Measurements from ENCODE around the gene AOC1.

AOC1 gene

GRCh38 chr7:150848561-150849115 lies 3.7 kb upstream of the AOC1 start:
- no peak for DNase-seq
- no peak overlapping the region for H3K4me3 ChIP-seq (ENCODE audit: insufficient read depth, low read depth, low read length, poor library complexity, severe bottlenecking)
- no peaks in the 10 kb centered on the region for H3K4me1 ChIP-seq (ENCODE audit: control insufficient read depth, insufficient read depth, low read length, poor library complexity, severe bottlenecking)
- no peaks in the 10 kb centered on the region for H3K9me3 ChIP-seq (ENCODE audit: control insufficient read depth, low read length)
- no peaks in the 10 kb centered on the region for H3K27me3 ChIP-seq (replicated peaks; ENCODE audit: control insufficient read depth, insufficient read depth, low read length, poor library complexity, severe bottlenecking)
- no peak overlapping the region for H3K27ac ChIP-seq (ENCODE audit: insufficient read depth, low read length, poor library complexity, severe bottlenecking)
- H3K36me3 ChIP-seq (ENCODE audit: control insufficient read depth, insufficient read depth, low read length): no peaks in the 10 kb centered on the region

GRCh38 chr7:150849204-150849775 lies 3.0 kb upstream of the AOC1 start:
- DNase-seq: no peak
- Histone ChIP-seq H3K4me1 (ENCODE audit: control insufficient read depth, insufficient read depth, low read length, poor library complexity, severe bottlenecking) (no peaks in the 10 kb centered on the region), H3K27ac (ENCODE audit: insufficient read depth, low read length, poor library complexity, severe bottlenecking) (no peak overlapping the region), H3K9me3 (ENCODE audit: control insufficient read depth, low read length) (no peaks in the 10 kb centered on the region), H3K4me3 (ENCODE audit: insufficient read depth, low read depth, low read length, poor library complexity, severe bottlenecking) (no peak overlapping the region), H3K36me3 (ENCODE audit: control insufficient read depth, insufficient read depth, low read length) (no peaks in the 10 kb centered on the region), H3K27me3 (replicated peaks; ENCODE audit: control insufficient read depth, insufficient read depth, low read length, poor library complexity, severe bottlenecking) (no peaks in the 10 kb centered on the region)

GRCh38 chr7:150850273-150850672 lies 2.0 kb upstream of the AOC1 start:
- no peak overlapping the region for H3K4me3 ChIP-seq (ENCODE audit: insufficient read depth, low read depth, low read length, poor library complexity, severe bottlenecking)
- no peak for DNase-seq
- H3K27ac ChIP-seq (ENCODE audit: insufficient read depth, low read length, poor library complexity, severe bottlenecking): no peak overlapping the region
- no peaks in the 10 kb centered on the region for H3K4me1 ChIP-seq (ENCODE audit: control insufficient read depth, insufficient read depth, low read length, poor library complexity, severe bottlenecking)
- no peaks in the 10 kb centered on the region for H3K9me3 ChIP-seq (ENCODE audit: control insufficient read depth, low read length)
- H3K27me3 ChIP-seq (replicated peaks; ENCODE audit: control insufficient read depth, insufficient read depth, low read length, poor library complexity, severe bottlenecking): no peaks in the 10 kb centered on the region
- H3K36me3 ChIP-seq (ENCODE audit: control insufficient read depth, insufficient read depth, low read length): no peaks in the 10 kb centered on the region

GRCh38 chr7:150851492-150852370 lies 586 bp upstream of the AOC1 start:
- DNase-seq: no peak
- H3K4me3 ChIP-seq (ENCODE audit: insufficient read depth, low read depth, low read length, poor library complexity, severe bottlenecking): no peak overlapping the region

GRCh38 chr7:150854066-150855000 lies 2.0 kb downstream of the AOC1 start:
- no peaks in the 10 kb centered on the region for H3K27me3 ChIP-seq (replicated peaks; ENCODE audit: control insufficient read depth, insufficient read depth, low read length, poor library complexity, severe bottlenecking)
- H3K27ac ChIP-seq (ENCODE audit: insufficient read depth, low read length, poor library complexity, severe bottlenecking): no peak overlapping the region
- H3K4me1 ChIP-seq (ENCODE audit: control insufficient read depth, insufficient read depth, low read length, poor library complexity, severe bottlenecking): no peaks in the 10 kb centered on the region
- no peak for DNase-seq
- no peak overlapping the region for H3K4me3 ChIP-seq (ENCODE audit: insufficient read depth, low read depth, low read length, poor library complexity, severe bottlenecking)
- no peaks in the 10 kb centered on the region for H3K9me3 ChIP-seq (ENCODE audit: control insufficient read depth, low read length)
- H3K36me3 ChIP-seq (ENCODE audit: control insufficient read depth, insufficient read depth, low read length): no peaks in the 10 kb centered on the region

More at GRCh38 chr7:150851492-150852370, 586 bp upstream of the AOC1 start:
- Histone ChIP-seq H3K27me3 (replicated peaks; ENCODE audit: control insufficient read depth, insufficient read depth, low read length, poor library complexity, severe bottlenecking) (no peaks in the 10 kb centered on the region), H3K4me1 (ENCODE audit: control insufficient read depth, insufficient read depth, low read length, poor library complexity, severe bottlenecking) (no peaks in the 10 kb centered on the region), H3K36me3 (ENCODE audit: control insufficient read depth, insufficient read depth, low read length) (no peaks in the 10 kb centered on the region), H3K9me3 (ENCODE audit: control insufficient read depth, low read length) (no peaks in the 10 kb centered on the region), H3K27ac (ENCODE audit: insufficient read depth, low read length, poor library complexity, severe bottlenecking) (no peak overlapping the region)

- H3K4me1 ChIP-seq (ENCODE audit: control insufficient read depth, insufficient read depth, low read length, poor library complexity, severe bottlenecking): no peaks in the 10 kb centered on the region
- H3K27ac ChIP-seq (ENCODE audit: insufficient read depth, low read length, poor library complexity, severe bottlenecking): no peak overlapping the region
- no peaks in the 10 kb centered on the region for H3K36me3 ChIP-seq (ENCODE audit: control insufficient read depth, insufficient read depth, low read length)
- H3K9me3 ChIP-seq (ENCODE audit: control insufficient read depth, low read length): no peaks in the 10 kb centered on the region
- no peak for DNase-seq
- no peak overlapping the region for H3K4me3 ChIP-seq (ENCODE audit: insufficient read depth, low read depth, low read length, poor library complexity, severe bottlenecking)
- H3K27me3 ChIP-seq (replicated peaks; ENCODE audit: control insufficient read depth, insufficient read depth, low read length, poor library complexity, severe bottlenecking): no peaks in the 10 kb centered on the region
These were observed 2.7 kb downstream of the AOC1 start for GRCh38 chr7:150855046-150855445.

GRCh38 chr7:150855476-150856302 lies 3.4 kb downstream of the AOC1 start:
- Histone ChIP-seq H3K4me3 (ENCODE audit: insufficient read depth, low read depth, low read length, poor library complexity, severe bottlenecking) (no peak overlapping the region), H3K4me1 (ENCODE audit: control insufficient read depth, insufficient read depth, low read length, poor library complexity, severe bottlenecking) (no peaks in the 10 kb centered on the region), H3K9me3 (ENCODE audit: control insufficient read depth, low read length) (no peaks in the 10 kb centered on the region), H3K27me3 (replicated peaks; ENCODE audit: control insufficient read depth, insufficient read depth, low read length, poor library complexity, severe bottlenecking) (no peaks in the 10 kb centered on the region), H3K36me3 (ENCODE audit: control insufficient read depth, insufficient read depth, low read length) (no peaks in the 10 kb centered on the region), H3K27ac (ENCODE audit: insufficient read depth, low read length, poor library complexity, severe bottlenecking) (no peak overlapping the region)
- DNase-seq: no peak

- Histone ChIP-seq H3K27me3 (replicated peaks; ENCODE audit: control insufficient read depth, insufficient read depth, low read length, poor library complexity, severe bottlenecking) (no peaks in the 10 kb centered on the region), H3K36me3 (ENCODE audit: control insufficient read depth, insufficient read depth, low read length) (no peaks in the 10 kb centered on the region), H3K4me1 (ENCODE audit: control insufficient read depth, insufficient read depth, low read length, poor library complexity, severe bottlenecking) (no peaks in the 10 kb centered on the region), H3K4me3 (ENCODE audit: insufficient read depth, low read depth, low read length, poor library complexity, severe bottlenecking) (no peak overlapping the region), H3K9me3 (ENCODE audit: control insufficient read depth, low read length) (no peaks in the 10 kb centered on the region), H3K27ac (ENCODE audit: insufficient read depth, low read length, poor library complexity, severe bottlenecking) (no peak overlapping the region)
- no peak for DNase-seq
These were observed 4.3 kb downstream of the AOC1 start for GRCh38 chr7:150856303-150857275.

All from effector memory CD4-positive, alpha-beta T cell (primary cell).